AG10803 (cell line): ENCODE data around the gene CX3CL1.

Experiments used
- DNase-seq: peaks from one replicate; pipeline ENCODE4 v3.0.0; 2010; ENCODE audit warnings: low read depth
- H3K4me3 ChIP-seq: 2 replicates; pipeline ENCODE4 v1.5.1; 2011; ENCODE audit warnings: mild to moderate bottlenecking, low read length, control low read depth
- CTCF ChIP-seq: conservative IDR thresholded peaks from 2 replicates; pipeline ENCODE4 v1.5.1; 2011; ENCODE audit warnings: mild to moderate bottlenecking, low read length, control low read depth, inconsistent platforms

CX3CL1 gene

GRCh38 chr16:57348327-57348726 lies 24.0 kb upstream of the CX3CL1 start:
- TF ChIP-seq CTCF, result no peak
- no peak overlapping the region for H3K4me3 ChIP-seq
- no peak for DNase-seq

GRCh38 chr16:57349212-57350031 lies 22.9 kb upstream of the CX3CL1 start:
- H3K4me3 ChIP-seq, result no peak overlapping the region
- no peak for TF ChIP-seq CTCF
- no peak for DNase-seq

GRCh38 chr16:57352636-57353047 lies 19.6 kb upstream of the CX3CL1 start:
- no peak for DNase-seq
- no peak overlapping the region for H3K4me3 ChIP-seq
- no peak for TF ChIP-seq CTCF

- H3K4me3 ChIP-seq, result no peak overlapping the region
- TF ChIP-seq CTCF, result no peak
- no peak for DNase-seq
These were observed 18.0 kb upstream of the CX3CL1 start for GRCh38 chr16:57354311-57354710.

GRCh38 chr16:57355898-57356414 lies 16.3 kb upstream of the CX3CL1 start:
- TF ChIP-seq CTCF, result no peak
- no peak for DNase-seq
- no peak overlapping the region for H3K4me3 ChIP-seq

GRCh38 chr16:57356547-57356946 lies 15.7 kb upstream of the CX3CL1 start:
- TF ChIP-seq CTCF, result no peak
- no peak overlapping the region for H3K4me3 ChIP-seq
- no peak for DNase-seq

GRCh38 chr16:57357330-57358085 lies 14.8 kb upstream of the CX3CL1 start:
- no peak overlapping the region for H3K4me3 ChIP-seq
- DNase-seq, result no peak
- TF ChIP-seq CTCF, result no peak
